Testis (tissue), 3 donors: Measurements from ENCODE around the gene LARGE1. TPM values are rescaled to one million over a fixed set of nuclear protein-coding genes. Genes with fewer than 3 reads are reported as not detected.

Source experiments
- DNase-seq: peaks from one replicate; pipeline ENCODE4 v3.0.0-alpha.2; 2019
- H3K27ac ChIP-seq, 2 donors: fragments of 200-600 bp; sonication (generic); one replicate each; pipeline ENCODE4 v1.5.1; 2019
- H3K27me3 ChIP-seq: fragments of 200-600 bp; sonication (generic); one replicate; pipeline ENCODE4 v1.5.1; 2019
- H3K36me3 ChIP-seq: fragments of 200-600 bp; sonication (generic); one replicate; pipeline ENCODE4 v1.5.1; 2017; ENCODE audit warnings: low read depth; ENCODE audit errors: missing control alignments
- H3K4me1 ChIP-seq: fragments of 200-600 bp; sonication (generic); one replicate; pipeline ENCODE4 v1.5.1; 2019
- H3K4me3 ChIP-seq, 2 donors: fragments of 200-600 bp; sonication (generic); one replicate each; pipeline ENCODE4 v1.5.1; 2017 to 2019
- H3K9me3 ChIP-seq: fragments of 200-600 bp; sonication (generic); one replicate; pipeline ENCODE4 v1.5.1; 2017
- POLR2A ChIP-seq: fragments of 450-650 bp; IDR thresholded peaks from one replicate; pipeline ENCODE4 v1.6.1; 2017; ENCODE audit warnings: antibody characterized with exemption, mild to moderate bottlenecking, moderate library complexity
- WGBS, 2 donors: methylation state at CpG; one replicate each; pipeline ENCODE4 v1.1.5; 2018; 5-methylcytosine and 5-hydroxymethylcytosine counted together
- intact Hi-C: fragments of 100-400 bp; cut with DNase I; formaldehyde crosslinking; loops from one replicate; pipeline ENCODE4 v1.15.1; 2023; ENCODE audit warnings: low total_unique reads
- polyA plus RNA-seq: library from polyadenylated mRNA; stranded (reverse); fragments of 350-450 nt; fragmentation: Illumina TruSeq; extraction: RNeasy Lipid Tissue Mini Kit (QIAGEN cat#74804); gene quantifications from one replicate; pipeline ENCODE4 v1.2.3, GENCODE V29; 2014; ENCODE audit warnings: low read depth, low replicate concordance; ENCODE audit not compliant: insufficient read depth
- total RNA-seq, 2 donors: library from RNA; depleted of rRNA; stranded (reverse); fragments of >200 nt; gene quantifications; one replicate each; pipeline ENCODE4 v1.2.3, GENCODE V29; 2016
- TF ChIP-seq, protein P1 (sequence below), 3 experiments: fragments of 450-650 bp in 2 of 3; fragments of 200-600 bp in 1 of 3; sonication (generic) in 1 of 3; IDR thresholded peaks; one replicate each; pipeline ENCODE4 v1.5.1; 2016 to 2019; ENCODE audit warnings: antibody characterized with exemption in 3 of 3, mild to moderate bottlenecking in 2 of 3, moderate library complexity in 1 of 3

Gene LARGE1
- total and polyA plus RNA-seq, 3 donors from 2014 or later = 19.5 to 27.3 (median 21.8) TPM

DNA sequence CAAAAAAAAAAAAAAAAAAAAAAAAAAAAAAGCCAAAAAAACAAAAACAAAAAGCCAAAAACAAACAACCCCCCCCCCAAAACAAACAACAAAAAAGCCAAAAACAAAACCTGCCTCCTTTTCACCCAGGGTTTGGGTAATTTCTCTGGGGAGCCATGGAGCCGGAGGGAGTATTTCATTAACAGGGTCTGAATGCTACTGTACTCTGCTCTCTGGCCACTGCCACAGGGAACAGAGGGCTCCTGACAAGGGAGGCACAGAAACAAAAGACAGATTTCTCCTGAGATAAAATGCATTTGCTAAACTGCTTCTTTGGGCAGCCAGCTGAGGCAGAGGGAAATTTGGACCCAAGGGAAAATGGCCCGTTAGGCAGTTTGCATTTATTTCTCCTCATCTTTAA, 596.0 kb downstream of the LARGE1 start:
- intact Hi-C loops = no loop called here
- no peaks in the 10 kb centered on the region for H3K36me3 ChIP-seq
- DNase-seq = no peak
- H3K27ac ChIP-seq = no peak overlapping the region
- 73 to 90% methylated on average over 2 of the region's 2 CpGs for WGBS, 2 donors
- no peaks in the 10 kb centered on the region for H3K27me3 ChIP-seq
- no peaks in the 10 kb centered on the region for H3K9me3 ChIP-seq
- no peak overlapping the region for H3K4me3 ChIP-seq
- no peaks in the 10 kb centered on the region for H3K4me1 ChIP-seq
- TF ChIP-seq, protein P1, sequence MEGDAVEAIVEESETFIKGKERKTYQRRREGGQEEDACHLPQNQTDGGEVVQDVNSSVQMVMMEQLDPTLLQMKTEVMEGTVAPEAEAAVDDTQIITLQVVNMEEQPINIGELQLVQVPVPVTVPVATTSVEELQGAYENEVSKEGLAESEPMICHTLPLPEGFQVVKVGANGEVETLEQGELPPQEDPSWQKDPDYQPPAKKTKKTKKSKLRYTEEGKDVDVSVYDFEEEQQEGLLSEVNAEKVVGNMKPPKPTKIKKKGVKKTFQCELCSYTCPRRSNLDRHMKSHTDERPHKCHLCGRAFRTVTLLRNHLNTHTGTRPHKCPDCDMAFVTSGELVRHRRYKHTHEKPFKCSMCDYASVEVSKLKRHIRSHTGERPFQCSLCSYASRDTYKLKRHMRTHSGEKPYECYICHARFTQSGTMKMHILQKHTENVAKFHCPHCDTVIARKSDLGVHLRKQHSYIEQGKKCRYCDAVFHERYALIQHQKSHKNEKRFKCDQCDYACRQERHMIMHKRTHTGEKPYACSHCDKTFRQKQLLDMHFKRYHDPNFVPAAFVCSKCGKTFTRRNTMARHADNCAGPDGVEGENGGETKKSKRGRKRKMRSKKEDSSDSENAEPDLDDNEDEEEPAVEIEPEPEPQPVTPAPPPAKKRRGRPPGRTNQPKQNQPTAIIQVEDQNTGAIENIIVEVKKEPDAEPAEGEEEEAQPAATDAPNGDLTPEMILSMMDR (IDR thresholded peaks at IDR 0.05) = no peak
- no peak for TF ChIP-seq POLR2A

DNA sequence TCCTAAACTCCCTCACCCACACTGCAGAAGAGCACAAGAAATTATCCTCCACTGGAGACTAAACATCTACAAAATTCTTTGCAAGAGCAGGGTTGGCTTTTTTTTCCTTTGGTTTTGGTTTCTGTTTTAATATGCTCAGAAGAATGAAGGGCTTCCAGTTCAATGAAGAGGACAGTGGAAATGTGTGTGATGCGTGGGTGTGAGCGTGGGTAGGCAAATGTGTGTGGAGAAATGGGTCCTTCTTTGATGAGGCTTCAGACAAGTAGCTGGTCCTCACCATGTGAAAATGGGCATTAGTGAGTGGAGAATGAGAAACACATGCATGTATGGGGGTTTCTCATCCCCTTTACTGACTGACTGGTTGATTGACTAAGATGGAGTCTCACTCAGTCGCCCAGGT, 598.8 kb downstream of the LARGE1 start:
- DNase-seq = no peak
- Histone ChIP-seq H3K4me1 (no peaks in the 10 kb centered on the region), H3K27ac (no peak overlapping the region), H3K36me3 (no peaks in the 10 kb centered on the region), H3K4me3 (no peak overlapping the region), H3K9me3 (no peaks in the 10 kb centered on the region), H3K27me3 (no peaks in the 10 kb centered on the region)
- whole genome bisulfite sequencing, 2 donors = 76 to 91% methylated on average over 3 of the region's 3 CpGs
- no peak for TF ChIP-seq POLR2A
- TF ChIP-seq, protein P1 (IDR thresholded peaks at IDR 0.05) = no peak
- intact Hi-C loops = no loop called here

DNA sequence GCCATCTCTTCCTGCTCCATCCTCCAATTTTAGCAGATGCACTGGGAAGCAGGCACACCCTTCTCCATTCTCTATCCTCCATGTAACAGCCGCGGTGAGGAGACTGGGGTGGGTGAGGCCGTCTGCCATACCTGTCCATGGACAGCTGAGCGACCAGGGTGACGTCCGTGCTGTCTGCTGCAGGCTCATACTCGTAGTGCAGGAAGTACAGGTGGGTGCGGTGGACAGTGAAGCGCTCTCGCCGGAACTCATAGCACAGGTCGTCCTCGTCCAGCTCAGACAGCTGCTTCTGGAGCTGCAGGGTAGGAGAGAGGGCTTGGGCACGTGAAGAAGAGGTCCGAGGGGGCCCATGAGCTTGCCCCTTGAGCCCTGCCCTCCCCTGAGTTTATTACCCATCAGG, 604.3 kb downstream of the LARGE1 start:
- no peaks in the 10 kb centered on the region for H3K27me3 ChIP-seq
- H3K27ac ChIP-seq = no peak overlapping the region
- H3K4me3 ChIP-seq = no peak overlapping the region
- no peak for DNase-seq
- WGBS, 2 donors = 96 to 97% methylated on average over 14 to 15 of the region's 15 CpGs
- no peaks in the 10 kb centered on the region for H3K9me3 ChIP-seq
- TF ChIP-seq, protein P1 (IDR thresholded peaks at IDR 0.05) = no peak
- TF ChIP-seq POLR2A = no peak
- intact Hi-C loops = no loop called here
- H3K4me1 ChIP-seq = no peaks in the 10 kb centered on the region
- no peaks in the 10 kb centered on the region for H3K36me3 ChIP-seq

DNA sequence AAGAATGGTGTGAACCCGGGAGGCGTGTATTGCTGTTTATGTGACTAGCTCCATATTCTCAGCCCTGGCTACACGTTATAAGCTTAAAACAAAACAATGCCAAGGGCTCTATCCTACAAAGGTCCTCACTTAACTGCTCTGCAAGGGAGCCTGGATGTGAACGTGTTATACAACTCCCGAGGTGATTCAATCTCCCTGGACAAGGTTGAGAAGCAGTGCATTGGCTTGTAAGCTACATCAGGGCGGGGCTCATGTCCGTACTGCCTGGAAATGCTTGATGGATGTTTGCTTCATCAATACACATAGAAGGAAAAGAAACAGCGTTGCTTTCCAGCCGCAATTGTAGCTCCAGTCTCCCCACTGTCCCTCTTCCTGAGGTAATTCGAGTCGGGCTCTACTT, 605.2 kb downstream of the LARGE1 start:
- no peak for TF ChIP-seq POLR2A
- TF ChIP-seq, protein P1 (IDR thresholded peaks at IDR 0.05) = no peak
- H3K36me3 ChIP-seq = no peaks in the 10 kb centered on the region
- no peaks in the 10 kb centered on the region for H3K9me3 ChIP-seq
- no peak overlapping the region for H3K4me3 ChIP-seq
- H3K27ac ChIP-seq = no peak overlapping the region
- intact Hi-C loops = no loop called here
- 84 to 94% methylated on average over 11 of the region's 11 CpGs for WGBS, 2 donors
- H3K4me1 ChIP-seq = no peaks in the 10 kb centered on the region
- H3K27me3 ChIP-seq = no peaks in the 10 kb centered on the region
- no peak for DNase-seq

DNA sequence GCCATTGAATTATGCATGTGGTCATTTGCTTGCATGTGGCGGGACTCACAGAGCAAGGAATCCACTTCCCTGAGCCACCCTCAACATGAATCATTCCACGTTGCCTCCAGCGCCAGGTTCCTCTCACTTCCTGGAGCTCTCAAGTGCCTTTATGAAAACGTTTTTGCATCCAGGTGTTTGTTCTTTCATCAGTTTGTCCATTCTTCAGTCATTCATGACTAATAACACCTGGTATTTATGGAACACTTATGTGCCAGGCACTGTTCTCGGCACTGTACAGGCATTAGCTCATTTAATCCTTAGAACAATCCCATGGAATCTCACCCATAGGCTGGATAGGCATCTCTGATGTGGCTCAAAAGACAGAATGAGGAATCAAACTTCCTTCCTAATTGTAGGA, 606.0 kb downstream of the LARGE1 start:
- TF ChIP-seq, protein P1 (IDR thresholded peaks at IDR 0.05) = no peak
- no peak for TF ChIP-seq POLR2A
- 81 to 88% methylated on average over 5 of the region's 5 CpGs for WGBS, 2 donors
- Histone ChIP-seq H3K9me3 (no peaks in the 10 kb centered on the region), H3K27me3 (no peaks in the 10 kb centered on the region), H3K4me3 (no peak overlapping the region), H3K4me1 (no peaks in the 10 kb centered on the region), H3K27ac (no peak overlapping the region), H3K36me3 (no peaks in the 10 kb centered on the region)
- intact Hi-C loops = no loop called here
- no peak for DNase-seq
